Esophagus muscularis mucosa (tissue), 3 donors: ENCODE measurements around the gene RSPH10B2.
"Not testable (repeated sequence)": the region's sequence is repeated elsewhere in the genome, so short reads cannot be mapped to it uniquely, and the experiment has no call there.

Experiments used
- POLR2A ChIP-seq: fragments of 450-650 bp; IDR thresholded peaks from one replicate; pipeline ENCODE4 v1.6.1; 2017; ENCODE audit warnings: antibody characterized with exemption, moderate library complexity, mild to moderate bottlenecking, low read depth
- POLR2AphosphoS5 ChIP-seq, 2 donors: sonication (generic); formaldehyde crosslinking; IDR thresholded peaks; one replicate each; pipeline ENCODE4 v1.6.1; 2017; ENCODE audit warnings: antibody characterized with exemption in 2 of 2
- TF ChIP-seq, protein P1 (sequence below), 3 experiments: fragments of 200-600 bp in 2 of 3; fragments of 450-650 bp in 1 of 3; sonication (generic) in 2 of 3; IDR thresholded peaks; one replicate each; pipeline ENCODE4 v1.5.1; 2017 to 2019; ENCODE audit warnings: antibody characterized with exemption in 3 of 3, mild to moderate bottlenecking in 2 of 3, moderate library complexity in 1 of 3

DNA sequence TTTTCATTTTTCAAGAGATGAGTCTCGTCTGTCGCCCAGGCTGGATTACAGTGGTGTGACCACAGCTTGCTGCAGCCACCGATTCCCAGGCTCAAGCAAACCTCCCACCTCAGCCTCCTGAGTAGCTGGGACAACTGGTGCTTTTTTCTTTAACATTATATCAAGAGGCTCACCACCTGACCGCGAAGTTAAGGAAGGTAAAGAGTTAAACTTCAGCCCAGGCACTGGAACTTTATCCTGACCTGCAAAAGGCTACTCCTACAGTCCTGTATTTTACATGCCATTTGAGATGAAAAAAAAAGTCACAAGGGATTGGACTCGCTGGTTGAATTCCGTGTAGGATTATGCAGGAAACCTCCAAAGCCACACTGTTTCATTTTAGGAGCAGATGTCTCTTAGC is 61.6 kb downstream of the RSPH10B2 start:
- not testable (repeated sequence) for TF ChIP-seq POLR2AphosphoS5 (IDR thresholded peaks at IDR 0.05); POLR2A
- TF ChIP-seq, protein P1, sequence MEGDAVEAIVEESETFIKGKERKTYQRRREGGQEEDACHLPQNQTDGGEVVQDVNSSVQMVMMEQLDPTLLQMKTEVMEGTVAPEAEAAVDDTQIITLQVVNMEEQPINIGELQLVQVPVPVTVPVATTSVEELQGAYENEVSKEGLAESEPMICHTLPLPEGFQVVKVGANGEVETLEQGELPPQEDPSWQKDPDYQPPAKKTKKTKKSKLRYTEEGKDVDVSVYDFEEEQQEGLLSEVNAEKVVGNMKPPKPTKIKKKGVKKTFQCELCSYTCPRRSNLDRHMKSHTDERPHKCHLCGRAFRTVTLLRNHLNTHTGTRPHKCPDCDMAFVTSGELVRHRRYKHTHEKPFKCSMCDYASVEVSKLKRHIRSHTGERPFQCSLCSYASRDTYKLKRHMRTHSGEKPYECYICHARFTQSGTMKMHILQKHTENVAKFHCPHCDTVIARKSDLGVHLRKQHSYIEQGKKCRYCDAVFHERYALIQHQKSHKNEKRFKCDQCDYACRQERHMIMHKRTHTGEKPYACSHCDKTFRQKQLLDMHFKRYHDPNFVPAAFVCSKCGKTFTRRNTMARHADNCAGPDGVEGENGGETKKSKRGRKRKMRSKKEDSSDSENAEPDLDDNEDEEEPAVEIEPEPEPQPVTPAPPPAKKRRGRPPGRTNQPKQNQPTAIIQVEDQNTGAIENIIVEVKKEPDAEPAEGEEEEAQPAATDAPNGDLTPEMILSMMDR (IDR thresholded peaks at IDR 0.05), result not testable (repeated sequence)
